Right lobe of liver (tissue), 6 donors: ENCODE measurements around the gene GAN. TPM values are rescaled to one million over a fixed set of nuclear protein-coding genes. Genes with fewer than 3 reads are reported as not detected.

ENCODE experiments used
- ATAC-seq, 4 donors: fragments of 200-7000 bp; cut with Tn5 transposase; one replicate each; pipeline ENCODE4 v1.9.1; 2020; ENCODE audit warnings: mild to moderate bottlenecking in 4 of 4, moderate library complexity in 4 of 4
- DNase-seq, 3 donors: peaks; one replicate each; pipeline ENCODE4 v3.0.0-alpha.2; 2020
- H3K27ac ChIP-seq, 3 donors: fragments of 200-600 bp; one replicate each; pipeline ENCODE4 v1.8.0; 2022
- H3K27me3 ChIP-seq, 2 donors: fragments of 200-600 bp; one replicate each; pipeline ENCODE4 v1.8.0; 2022
- H3K36me3 ChIP-seq, 4 donors: fragments of 200-600 bp; sonication (generic) in 1 of 4; one replicate each; pipeline versions ENCODE4 v1.5.1 to v1.8.0; 2017 to 2022; ENCODE audit warnings: control low read depth in 1 of 4
- H3K4me1 ChIP-seq, 4 donors: fragments of 200-600 bp; sonication (generic) in 1 of 4; one replicate each; pipeline versions ENCODE4 v1.5.1 to v1.8.0; 2017 to 2022; ENCODE audit warnings: control low read depth in 1 of 4
- H3K4me3 ChIP-seq, 3 donors: fragments of 200-600 bp; one replicate each; pipeline ENCODE4 v1.8.0; 2022
- H3K9me3 ChIP-seq, 4 donors: fragments of 200-600 bp; sonication (generic) in 1 of 4; one replicate each; pipeline versions ENCODE4 v1.5.1 to v1.8.0; 2017 to 2022; ENCODE audit warnings: control low read depth in 1 of 4
- CTCF ChIP-seq, 4 donors: fragments of 200-600 bp in 3 of 4; fragments of 450-650 bp in 1 of 4; IDR thresholded peaks; one replicate each; pipeline versions ENCODE4 v1.5.1 to v1.8.0; 2016 to 2022; ENCODE audit warnings: antibody characterized with exemption in 4 of 4, mild to moderate bottlenecking in 2 of 4
- POLR2A ChIP-seq: fragments of 450-650 bp; IDR thresholded peaks from one replicate; pipeline ENCODE4 v1.6.1; 2017; ENCODE audit warnings: antibody characterized with exemption, mild to moderate bottlenecking
- WGBS: methylation state at CpG from one replicate; pipeline ENCODE4 v1.1.6; 2018; ENCODE audit warnings: low coverage, low lambda C conversion rate; ENCODE audit not compliant: insufficient coverage; ENCODE audit errors: missing lambda C conversion rate; 5-methylcytosine and 5-hydroxymethylcytosine counted together
- intact Hi-C, 2 donors: fragments of 100-400 bp; cut with DNase I; formaldehyde crosslinking; loops; one replicate each; pipeline versions ENCODE4 v1.11.2 to v1.14.1; 2022
- total RNA-seq, 6 experiments: library from RNA; depleted of rRNA in 2 of 6; stranded (reverse); fragments of >200 nt in 2 of 6; fragmentation: NEBNext Ultra II Directional in 3 of 6; extraction: Animal tissue kit (Norgen Biotek cat#: 25700) in 3 of 6; gene quantifications; one replicate each; pipeline versions ENCODE4 v1.1.0 to v1.2.4, GENCODE V29; 2016 to 2023
- donor health status: DM: no; HTN: yes; CAD: no.
- donor health status: DM: no; HTN: no; CAD: no.
- donor health status: DM: no; HTN: no; CAD: no.
- donor health status: DM: no; HTN: yes; CAD: no.
- donor health status: DM: no; HTN: yes; CAD: no.

Gene GAN
- total RNA-seq, 6 experiments from 2014 or later: 2.2 to 4.1 (median 3.4) TPM

- Histone ChIP-seq H3K4me3 (no peak overlapping the region), H3K36me3 (no peaks in the 10 kb centered on the region), H3K9me3 (no peaks in the 10 kb centered on the region), H3K27me3 (no peaks in the 10 kb centered on the region), H3K27ac (no peak overlapping the region), H3K4me1 (no peaks in the 10 kb centered on the region)
- no peak for DNase-seq
- WGBS: 84% methylated on average over 5 of the region's 13 CpGs
- no peak for TF ChIP-seq POLR2A
- TF ChIP-seq CTCF (IDR thresholded peaks at IDR 0.05): no peak
- intact Hi-C loops: no loop called here
- no peak for ATAC-seq
Measured at GRCh38 chr16:81409016-81409556, 94.3 kb downstream of the GAN start.

- DNase-seq: no peak
- Histone ChIP-seq H3K4me1 (no peaks in the 10 kb centered on the region), H3K9me3 (no peaks in the 10 kb centered on the region), H3K27me3 (no peaks in the 10 kb centered on the region), H3K4me3 (no peak overlapping the region), H3K27ac (no peak overlapping the region), H3K36me3 (no peaks in the 10 kb centered on the region)
- TF ChIP-seq CTCF (IDR thresholded peaks at IDR 0.05) (no peak), POLR2A (no peak)
- peak in 2 of 4 donors; percentile 17 to 22 for ATAC-seq
- WGBS: 48% methylated on average over 8 of the region's 10 CpGs
- intact Hi-C loops: loop anchor here in 1 of 2 donors (10.0 kb wide), 1 partner anchor 294 kb away; no protein-coding TSS in a partner anchor
Measured at GRCh38 chr16:81410643-81411293, 96.0 kb downstream of the GAN start.

- Histone ChIP-seq H3K4me1 (no peaks in the 10 kb centered on the region), H3K9me3 (no peaks in the 10 kb centered on the region), H3K36me3 (no peaks in the 10 kb centered on the region), H3K27ac (no peak overlapping the region), H3K27me3 (no peaks in the 10 kb centered on the region), H3K4me3 (no peak overlapping the region)
- ATAC-seq (no peak), DNase-seq (no peak)
- TF ChIP-seq POLR2A: no peak
- no peak for TF ChIP-seq CTCF (IDR thresholded peaks at IDR 0.05)
- intact Hi-C loops: loop anchor here in 1 of 2 donors (10.0 kb wide), 1 partner anchor 291 kb away; no protein-coding TSS in a partner anchor
- 65% methylated on average over 3 of the region's 11 CpGs for WGBS
Measured at GRCh38 chr16:81413245-81413990, 98.7 kb downstream of the GAN start.

- Histone ChIP-seq H3K36me3 (no peaks in the 10 kb centered on the region), H3K27me3 (no peaks in the 10 kb centered on the region), H3K4me1 (no peaks in the 10 kb centered on the region), H3K9me3 (no peaks in the 10 kb centered on the region), H3K4me3 (no peak overlapping the region), H3K27ac (no peak overlapping the region)
- ATAC-seq (no peak), DNase-seq (no peak)
- TF ChIP-seq CTCF (IDR thresholded peaks at IDR 0.05) (no peak), POLR2A (no peak)
- intact Hi-C loops: loop anchor here in 1 of 2 donors (10.0 kb wide), 1 partner anchor 289 kb away; no protein-coding TSS in a partner anchor
- WGBS: 85% methylated on average over 11 of the region's 11 CpGs
Measured at GRCh38 chr16:81415751-81416150, 101.0 kb downstream of the GAN start.
